ENCODE results near the gene BRCC3. TPM values are rescaled to one million over a fixed set of nuclear protein-coding genes. Genes with fewer than 3 reads are reported as not detected.

The BRCC3 gene
- total and polyA plus RNA-seq, 12 donors, result 4.9 to 20.3 (median 15.8) TPM

GRCh38 chrX:155028877-155029291 is 42.4 kb upstream of the BRCC3 start:
- TF ChIP-seq CTCF (IDR thresholded peaks at IDR 0.05), result no peak
- intact Hi-C loops (cut with DNase I), result loop anchor here in 1 of 10 donors (2.0 to 5.0 kb wide), 2 partner anchors 20 to 43 kb away; partner anchors contain the start of genes BRCC3, CMC4 and MTCP1
- ATAC-seq (no peak), DNase-seq (no peak)
- Histone ChIP-seq H3K4me3 (peak overlapping the region in 6 of 10 donors; percentile 20 to 75 (median 62)), H3K9me3 (peaks cover 0 to 5% (median 0%) of the 10 kb centered on the region in 11 donors), H3K36me3 (peaks cover 0 to 9% (median 0%) of the 10 kb centered on the region in 9 donors), H3K27ac (peak overlapping the region; percentile 85 to 99 (median 98)), H3K4me1 (peaks cover 0 to 34% (median 4%) of the 10 kb centered on the region in 9 donors), H3K27me3 (no peaks in the 10 kb centered on the region)
- 53 to 70% methylated on average over 2 of the region's 2 CpGs for WGBS, 2 donors

GRCh38 chrX:155031657-155032056 is 39.7 kb upstream of the BRCC3 start:
- Histone ChIP-seq H3K9me3 (peaks cover 0 to 13% (median 7%) of the 10 kb centered on the region in 11 donors), H3K27ac (peak overlapping the region in 1 of 10 donors; percentile 18), H3K27me3 (no peaks in the 10 kb centered on the region), H3K4me1 (peaks cover 0 to 28% (median 4%) of the 10 kb centered on the region in 9 donors), H3K4me3 (no peak overlapping the region), H3K36me3 (peaks cover 0 to 37% (median 7%) of the 10 kb centered on the region in 9 donors)
- intact Hi-C loops (cut with DNase I), result no loop called here
- DNase-seq, result no peak
- WGBS, 2 donors, result 80 to 81% methylated on average over 5 of the region's 5 CpGs
- no peak for TF ChIP-seq CTCF (IDR thresholded peaks at IDR 0.05)
- no peak for ATAC-seq

GRCh38 chrX:155035688-155036087 is 35.6 kb upstream of the BRCC3 start:
- H3K27me3 ChIP-seq, result no peaks in the 10 kb centered on the region
- H3K36me3 ChIP-seq, result peaks cover 0 to 65% (median 7%) of the 10 kb centered on the region in 9 donors
- H3K27ac ChIP-seq, result no peak overlapping the region
- H3K9me3 ChIP-seq, result peaks cover 0 to 17% (median 7%) of the 10 kb centered on the region in 11 donors
- intact Hi-C loops (cut with DNase I), result no loop called here
- DNase-seq (no peak), ATAC-seq (no peak)
- TF ChIP-seq CTCF (IDR thresholded peaks at IDR 0.05), result no peak
- H3K4me1 ChIP-seq, result peaks cover 0 to 10% (median 0%) of the 10 kb centered on the region in 9 donors
- no peak overlapping the region for H3K4me3 ChIP-seq
- WGBS, 2 donors, result 98 to 99% methylated on average over 4 of the region's 4 CpGs

GRCh38 chrX:155046129-155046810 is 25.0 kb upstream of the BRCC3 start:
- Histone ChIP-seq H3K9me3 (no peaks in the 10 kb centered on the region), H3K36me3 (peaks cover 0 to 24% (median 0%) of the 10 kb centered on the region in 9 donors), H3K27me3 (peaks cover 0 to 4% (median 0%) of the 10 kb centered on the region in 7 donors), H3K4me1 (peaks cover 0 to 30% (median 5%) of the 10 kb centered on the region in 9 donors), H3K4me3 (no peak overlapping the region), H3K27ac (no peak overlapping the region)
- no peak for TF ChIP-seq CTCF (IDR thresholded peaks at IDR 0.05)
- intact Hi-C loops (cut with DNase I), result loop anchor here in 1 of 10 donors (1.0 kb wide), 1 partner anchor 8 kb away; no protein-coding TSS in a partner anchor
- 83 to 85% methylated on average over 6 of the region's 6 CpGs for WGBS, 2 donors
- DNase-seq, result no peak
- ATAC-seq, result no peak
